ENCODE measurements around the gene PDXK. TPM values are rescaled to one million over a fixed set of nuclear protein-coding genes. Genes with fewer than 3 reads are reported as not detected.

Gene PDXK
- polyA plus RNA-seq, 1 donor from 2014 or later: 22.8 TPM

DNA sequence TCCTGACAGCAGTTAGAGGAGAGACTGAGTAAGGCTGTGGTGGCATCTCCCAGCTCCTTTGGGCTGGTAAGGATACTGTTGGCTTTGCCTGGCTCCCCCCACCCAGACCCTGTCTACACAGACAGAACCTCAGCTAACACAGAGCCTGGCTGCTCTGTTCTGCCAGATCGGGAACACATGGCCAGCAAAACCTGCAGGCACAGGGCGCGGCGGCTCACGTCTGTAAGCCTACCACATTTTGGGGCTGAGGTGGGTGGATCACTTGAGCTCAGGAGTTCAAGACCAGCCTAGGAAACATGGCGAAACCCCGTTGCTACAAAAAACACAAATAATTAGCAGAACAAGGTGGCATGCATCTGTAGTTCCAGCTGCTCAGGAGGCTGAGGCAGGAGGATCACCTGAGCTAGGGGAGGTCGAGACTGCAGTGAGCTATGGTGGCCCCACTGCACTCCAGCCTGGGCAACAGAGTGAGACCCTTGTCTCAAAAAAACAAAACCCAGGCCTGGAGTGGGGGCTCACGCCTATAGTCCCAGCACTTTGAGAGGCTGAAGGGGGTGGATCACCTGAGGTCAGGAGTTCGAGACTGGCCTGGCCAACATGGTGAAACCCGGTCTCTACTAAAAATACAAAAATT is 50.5 kb downstream of the PDXK start:
- H3K27me3 ChIP-seq (ENCODE audit: insufficient read depth, low read depth, low read length): no peaks in the 10 kb centered on the region
- H3K9ac ChIP-seq (ENCODE audit: low read length): no peak overlapping the region
- H3F3A ChIP-seq (ENCODE audit: insufficient read depth, low read length, poor library complexity, severe bottlenecking): no peaks in the 10 kb centered on the region
- H3K79me2 ChIP-seq (replicated peaks; ENCODE audit: insufficient read depth, low read length): no peaks in the 10 kb centered on the region
- H3K9me2 ChIP-seq (ENCODE audit: insufficient read depth, low read length): no peaks in the 10 kb centered on the region
- no peaks in the 10 kb centered on the region for H4K20me1 ChIP-seq (ENCODE audit: insufficient read depth)
- H3K9me3 ChIP-seq (ENCODE audit: low read length): no peaks in the 10 kb centered on the region
- no peak overlapping the region for H3K27ac ChIP-seq (ENCODE audit: low read length)
- H2AFZ ChIP-seq (ENCODE audit: low read depth, low read length): no peak overlapping the region
- H3K4me3 ChIP-seq (ENCODE audit: low read length): no peak overlapping the region
- H3K36me3 ChIP-seq (ENCODE audit: insufficient read depth, low read length): no peaks in the 10 kb centered on the region
- no peak overlapping the region for H3K4me2 ChIP-seq (ENCODE audit: low read length)
- TF ChIP-seq SMC3 (conservative IDR thresholded peaks at IDR 0.05; ENCODE audit: poor library complexity): no peak
- no peak for TF ChIP-seq TAF1 (IDR thresholded peaks at IDR 0.05; ENCODE audit: low read depth)
- TF ChIP-seq EZH2 (IDR thresholded peaks at IDR 0.05; ENCODE audit: borderline replicate concordance, insufficient read depth, low read length, poor library complexity, severe bottlenecking): no peak
- no peak for TF ChIP-seq MXI1 (conservative IDR thresholded peaks at IDR 0.05; ENCODE audit: poor library complexity, severe bottlenecking)
- no peak for TF ChIP-seq EP300 (conservative IDR thresholded peaks at IDR 0.05; ENCODE audit: poor library complexity, severe bottlenecking)
- TF ChIP-seq, protein P1, sequence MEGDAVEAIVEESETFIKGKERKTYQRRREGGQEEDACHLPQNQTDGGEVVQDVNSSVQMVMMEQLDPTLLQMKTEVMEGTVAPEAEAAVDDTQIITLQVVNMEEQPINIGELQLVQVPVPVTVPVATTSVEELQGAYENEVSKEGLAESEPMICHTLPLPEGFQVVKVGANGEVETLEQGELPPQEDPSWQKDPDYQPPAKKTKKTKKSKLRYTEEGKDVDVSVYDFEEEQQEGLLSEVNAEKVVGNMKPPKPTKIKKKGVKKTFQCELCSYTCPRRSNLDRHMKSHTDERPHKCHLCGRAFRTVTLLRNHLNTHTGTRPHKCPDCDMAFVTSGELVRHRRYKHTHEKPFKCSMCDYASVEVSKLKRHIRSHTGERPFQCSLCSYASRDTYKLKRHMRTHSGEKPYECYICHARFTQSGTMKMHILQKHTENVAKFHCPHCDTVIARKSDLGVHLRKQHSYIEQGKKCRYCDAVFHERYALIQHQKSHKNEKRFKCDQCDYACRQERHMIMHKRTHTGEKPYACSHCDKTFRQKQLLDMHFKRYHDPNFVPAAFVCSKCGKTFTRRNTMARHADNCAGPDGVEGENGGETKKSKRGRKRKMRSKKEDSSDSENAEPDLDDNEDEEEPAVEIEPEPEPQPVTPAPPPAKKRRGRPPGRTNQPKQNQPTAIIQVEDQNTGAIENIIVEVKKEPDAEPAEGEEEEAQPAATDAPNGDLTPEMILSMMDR (IDR thresholded peaks at IDR 0.05; ENCODE audit: poor library complexity, severe bottlenecking): no peak
- no peak for TF ChIP-seq RAD21 (conservative IDR thresholded peaks at IDR 0.05)
- TF ChIP-seq POLR2AphosphoS5 (IDR thresholded peaks at IDR 0.05): no peak
- TF ChIP-seq, protein P2, sequence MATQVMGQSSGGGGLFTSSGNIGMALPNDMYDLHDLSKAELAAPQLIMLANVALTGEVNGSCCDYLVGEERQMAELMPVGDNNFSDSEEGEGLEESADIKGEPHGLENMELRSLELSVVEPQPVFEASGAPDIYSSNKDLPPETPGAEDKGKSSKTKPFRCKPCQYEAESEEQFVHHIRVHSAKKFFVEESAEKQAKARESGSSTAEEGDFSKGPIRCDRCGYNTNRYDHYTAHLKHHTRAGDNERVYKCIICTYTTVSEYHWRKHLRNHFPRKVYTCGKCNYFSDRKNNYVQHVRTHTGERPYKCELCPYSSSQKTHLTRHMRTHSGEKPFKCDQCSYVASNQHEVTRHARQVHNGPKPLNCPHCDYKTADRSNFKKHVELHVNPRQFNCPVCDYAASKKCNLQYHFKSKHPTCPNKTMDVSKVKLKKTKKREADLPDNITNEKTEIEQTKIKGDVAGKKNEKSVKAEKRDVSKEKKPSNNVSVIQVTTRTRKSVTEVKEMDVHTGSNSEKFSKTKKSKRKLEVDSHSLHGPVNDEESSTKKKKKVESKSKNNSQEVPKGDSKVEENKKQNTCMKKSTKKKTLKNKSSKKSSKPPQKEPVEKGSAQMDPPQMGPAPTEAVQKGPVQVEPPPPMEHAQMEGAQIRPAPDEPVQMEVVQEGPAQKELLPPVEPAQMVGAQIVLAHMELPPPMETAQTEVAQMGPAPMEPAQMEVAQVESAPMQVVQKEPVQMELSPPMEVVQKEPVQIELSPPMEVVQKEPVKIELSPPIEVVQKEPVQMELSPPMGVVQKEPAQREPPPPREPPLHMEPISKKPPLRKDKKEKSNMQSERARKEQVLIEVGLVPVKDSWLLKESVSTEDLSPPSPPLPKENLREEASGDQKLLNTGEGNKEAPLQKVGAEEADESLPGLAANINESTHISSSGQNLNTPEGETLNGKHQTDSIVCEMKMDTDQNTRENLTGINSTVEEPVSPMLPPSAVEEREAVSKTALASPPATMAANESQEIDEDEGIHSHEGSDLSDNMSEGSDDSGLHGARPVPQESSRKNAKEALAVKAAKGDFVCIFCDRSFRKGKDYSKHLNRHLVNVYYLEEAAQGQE (IDR thresholded peaks at IDR 0.05; ENCODE audit: borderline replicate concordance): no peak

DNA sequence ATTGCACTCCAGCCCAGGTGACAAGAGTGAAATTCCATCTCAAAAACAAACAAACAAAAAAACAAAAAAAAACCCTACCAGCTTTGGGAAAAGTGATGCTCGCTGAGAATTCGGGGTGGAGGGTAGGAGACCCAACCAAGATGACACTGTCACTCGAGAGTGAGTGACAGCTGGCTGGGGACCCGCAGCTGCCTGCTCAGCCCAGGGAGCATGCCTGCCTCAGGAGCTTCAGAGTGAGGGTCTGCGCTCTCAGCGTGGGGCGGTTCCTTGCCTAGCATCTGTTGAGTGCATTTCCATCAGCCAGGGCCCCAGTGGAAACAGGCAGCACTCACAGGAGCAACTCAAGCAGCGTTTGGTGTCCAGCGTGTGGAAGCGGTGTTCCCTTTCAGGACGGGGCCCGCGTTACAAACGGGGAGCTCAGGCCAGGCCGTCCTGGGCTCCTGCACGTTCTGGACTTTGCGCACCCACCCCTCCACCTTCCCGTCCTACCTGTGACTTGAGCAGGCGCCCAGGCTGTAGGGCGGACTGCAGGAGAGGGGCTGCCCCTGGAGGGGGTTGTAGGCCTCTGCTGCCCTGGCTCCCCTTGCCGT is 51.2 kb downstream of the PDXK start:
- H3K9ac ChIP-seq (ENCODE audit: low read length): no peak overlapping the region
- no peak overlapping the region for H3K4me3 ChIP-seq (ENCODE audit: low read length)
- no peaks in the 10 kb centered on the region for H4K20me1 ChIP-seq (ENCODE audit: insufficient read depth)
- TF ChIP-seq EZH2 (IDR thresholded peaks at IDR 0.05; ENCODE audit: borderline replicate concordance, insufficient read depth, low read length, poor library complexity, severe bottlenecking) (no peak), EP300 (conservative IDR thresholded peaks at IDR 0.05; ENCODE audit: poor library complexity, severe bottlenecking) (no peak), POLR2AphosphoS5 (IDR thresholded peaks at IDR 0.05) (no peak), TAF1 (IDR thresholded peaks at IDR 0.05; ENCODE audit: low read depth) (no peak), MXI1 (conservative IDR thresholded peaks at IDR 0.05; ENCODE audit: poor library complexity, severe bottlenecking) (no peak), RAD21 (conservative IDR thresholded peaks at IDR 0.05) (no peak), SMC3 (conservative IDR thresholded peaks at IDR 0.05; ENCODE audit: poor library complexity) (no peak)
- TF ChIP-seq, protein P1 (IDR thresholded peaks at IDR 0.05; ENCODE audit: poor library complexity, severe bottlenecking): no peak
- TF ChIP-seq, protein P2 (IDR thresholded peaks at IDR 0.05; ENCODE audit: borderline replicate concordance): no peak
- no peaks in the 10 kb centered on the region for H3K9me2 ChIP-seq (ENCODE audit: insufficient read depth, low read length)
- H3K4me2 ChIP-seq (ENCODE audit: low read length): no peak overlapping the region
- H3K9me3 ChIP-seq (ENCODE audit: low read length): no peaks in the 10 kb centered on the region
- no peaks in the 10 kb centered on the region for H3K27me3 ChIP-seq (ENCODE audit: insufficient read depth, low read depth, low read length)
- H3F3A ChIP-seq (ENCODE audit: insufficient read depth, low read length, poor library complexity, severe bottlenecking): no peaks in the 10 kb centered on the region
- no peak overlapping the region for H2AFZ ChIP-seq (ENCODE audit: low read depth, low read length)
- no peak overlapping the region for H3K27ac ChIP-seq (ENCODE audit: low read length)
- H3K79me2 ChIP-seq (replicated peaks; ENCODE audit: insufficient read depth, low read length): peaks cover 1% of the 10 kb centered on the region
- H3K36me3 ChIP-seq (ENCODE audit: insufficient read depth, low read length): no peaks in the 10 kb centered on the region
